ENCODE data around the gene SYT17.

- TF ChIP-seq CTCF (IDR thresholded peaks at IDR 0.05) (no peak), POLR2A (IDR thresholded peaks at IDR 0.05) (no peak)
These were observed 16.0 kb upstream of the SYT17 start for GRCh38 chr16:19152042-19152441.

Data from adrenal gland (tissue), 5 donors.